Hindlimb muscle (tissue), 1 donor: ENCODE measurements around the gene RAMP3. TPM values are rescaled to one million over a fixed set of nuclear protein-coding genes. Genes with fewer than 3 reads are reported as not detected.
"Not testable (repeated sequence)": the region's sequence is repeated elsewhere in the genome, so short reads cannot be mapped to it uniquely, and the experiment has no call there.

Experiments used
- DNase-seq: peaks from one replicate; pipeline ENCODE4 v3.0.0-alpha.2; 2013
- polyA plus RNA-seq: library from polyadenylated mRNA; unstranded; fragments of 120-200 nt; gene quantifications from one replicate; pipeline ENCODE4 v1.2.1, GENCODE V29; 2013; ENCODE audit not compliant: insufficient read length

RAMP3 gene
- polyA plus RNA-seq, 1 donor = 5.6 TPM

- DNase-seq = no peak
These were observed 24.8 kb upstream of the RAMP3 start for GRCh38 chr7:45132708-45133320.

DNA sequence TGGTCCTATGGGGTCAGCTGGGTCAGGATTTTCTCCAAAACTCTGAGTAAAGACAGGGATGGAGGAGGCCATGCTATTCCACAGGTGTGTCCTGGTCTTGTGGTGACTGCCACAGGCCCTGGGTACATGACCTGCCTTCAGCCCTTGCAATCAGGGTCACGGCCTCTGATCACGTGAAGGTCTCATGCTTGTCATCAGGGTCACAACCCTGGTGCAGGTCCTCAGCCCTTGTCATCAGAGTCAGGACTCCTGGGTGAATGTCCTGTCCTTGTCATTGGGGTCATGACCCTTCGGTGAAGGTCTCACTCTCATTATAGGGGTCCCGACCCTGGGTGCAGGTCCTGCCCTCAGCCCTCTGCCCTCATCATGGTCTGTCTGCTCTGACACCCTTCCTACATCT lies 24.2 kb upstream of the RAMP3 start:
- no peak for DNase-seq

DNA sequence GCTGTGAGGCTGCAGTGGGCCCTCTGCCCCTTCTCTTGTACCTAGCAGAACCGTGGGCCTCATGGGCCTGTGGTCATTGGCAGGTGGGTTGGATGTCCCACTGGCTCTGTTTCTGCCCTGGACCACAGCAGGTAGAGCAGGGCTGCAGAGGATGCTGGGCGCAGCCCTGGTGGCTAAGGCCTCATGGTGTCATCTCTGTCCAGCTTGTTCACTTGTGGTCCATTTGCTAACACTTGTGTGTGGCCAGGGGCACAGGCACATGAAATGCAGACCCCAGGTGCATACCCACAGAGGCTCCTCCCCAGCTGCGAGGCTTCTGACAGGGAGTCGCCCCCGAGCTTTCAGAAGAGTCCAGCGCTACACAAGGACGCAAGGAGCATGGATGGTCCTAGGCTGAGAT lies 23.7 kb upstream of the RAMP3 start:
- no peak for DNase-seq

GRCh38 chr7:45136106-45137060 lies 21.2 kb upstream of the RAMP3 start:
- DNase-seq = peak; percentile 64

DNA sequence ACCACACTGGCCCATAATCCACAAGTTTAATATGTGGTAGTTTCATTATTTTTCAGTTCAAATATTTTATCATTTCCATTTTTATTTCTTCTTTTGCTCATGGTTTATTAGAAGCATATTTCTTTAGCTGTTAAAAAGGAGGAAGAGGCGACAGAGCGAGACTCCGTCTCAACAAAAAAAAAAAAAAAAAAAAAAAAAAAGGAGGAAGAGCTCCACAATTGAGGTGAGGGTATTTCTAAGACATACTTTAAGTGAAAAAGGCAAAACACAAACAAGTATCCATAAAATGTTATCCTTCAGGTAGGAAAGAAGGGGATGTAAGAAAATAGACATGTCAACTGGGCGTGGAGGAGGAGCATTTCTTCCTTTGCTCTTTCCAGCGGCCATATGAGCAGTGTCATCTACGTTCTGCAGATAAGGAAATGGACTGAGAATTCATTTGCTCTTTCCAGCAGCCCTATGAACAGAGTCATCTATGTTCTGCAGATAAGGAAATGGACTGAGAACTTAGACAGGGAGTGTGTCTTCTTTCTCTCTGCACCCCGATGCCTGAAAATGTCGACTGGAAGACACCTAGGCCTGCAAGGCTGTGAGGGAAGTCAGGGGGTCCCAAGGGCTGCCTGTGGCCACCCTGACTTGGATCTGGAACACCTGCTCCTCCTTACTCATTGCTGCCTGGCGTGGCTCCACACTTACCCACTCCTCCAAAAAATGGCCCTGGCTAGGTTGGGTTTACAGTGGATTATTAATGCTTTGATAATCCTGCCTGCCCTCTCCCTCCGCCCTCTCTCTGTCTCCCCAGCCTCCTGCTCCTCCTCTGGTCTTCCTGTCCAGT lies 18.9 kb upstream of the RAMP3 start:
- DNase-seq = no peak

DNA sequence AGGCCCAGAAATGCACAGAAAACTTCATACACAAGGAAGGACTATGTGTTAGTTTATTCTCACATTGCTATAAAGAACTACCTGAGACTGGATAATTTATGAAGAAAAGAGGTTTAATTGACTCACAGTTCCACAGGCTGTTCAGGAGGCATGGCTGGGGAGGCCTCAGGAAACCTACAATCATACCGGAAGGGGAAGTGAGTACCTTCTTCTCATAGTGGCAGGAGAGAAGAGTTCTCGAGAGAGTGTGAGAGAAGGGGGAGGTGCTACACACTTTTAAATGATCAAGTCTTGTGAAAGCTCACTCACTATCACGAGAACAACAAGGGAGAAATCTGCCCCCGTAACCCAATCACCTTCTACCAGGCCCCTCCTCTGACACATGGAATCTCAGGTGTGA lies 16.8 kb upstream of the RAMP3 start:
- DNase-seq = no peak

GRCh38 chr7:45143616-45144015 lies 14.0 kb upstream of the RAMP3 start:
- no peak for DNase-seq

- no peak for DNase-seq
These were observed 11.7 kb upstream of the RAMP3 start for GRCh38 chr7:45145881-45146280.

DNA sequence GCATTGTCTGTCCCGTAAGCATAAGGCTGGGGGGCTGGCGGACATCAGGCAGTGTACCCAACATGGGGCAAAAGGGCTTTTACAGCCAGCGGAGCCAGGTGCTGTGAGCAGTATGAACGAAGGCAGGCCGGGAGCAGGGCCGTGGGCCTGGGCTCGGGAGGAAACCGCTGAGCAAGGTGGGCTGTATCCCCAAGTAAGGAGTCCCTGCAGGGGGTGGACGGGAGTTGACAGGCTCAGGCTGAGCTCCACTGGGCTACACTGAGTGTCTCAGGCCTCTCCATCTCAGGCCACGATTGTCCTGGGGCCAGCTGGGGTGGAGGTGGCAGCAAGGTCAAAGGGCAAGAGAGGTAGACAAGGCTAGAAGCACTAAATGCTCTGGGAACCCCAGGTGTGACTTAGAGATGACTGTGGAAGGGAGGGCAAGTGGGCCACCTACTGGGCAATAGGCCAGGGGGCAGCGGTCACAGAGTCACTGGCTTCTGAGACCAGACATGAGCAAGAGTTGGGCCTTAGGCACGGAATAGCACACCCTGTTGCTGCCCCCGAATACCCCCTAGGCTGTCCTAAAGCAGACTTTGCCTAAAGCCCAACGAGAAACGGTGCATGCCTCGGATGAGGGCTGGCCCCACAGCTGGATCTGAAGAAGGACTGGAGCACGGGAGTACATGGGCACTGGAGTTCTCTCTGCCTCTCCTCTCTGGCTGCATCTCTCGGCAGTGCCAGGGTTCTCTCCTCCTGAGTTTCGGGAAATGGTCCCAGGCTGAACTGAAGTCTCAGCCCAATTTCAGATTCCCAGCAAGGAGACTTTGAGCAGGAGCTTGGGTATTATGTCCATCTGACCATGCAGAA lies 10.8 kb upstream of the RAMP3 start:
- DNase-seq = no peak

GRCh38 chr7:45147858-45148652 lies 9.5 kb upstream of the RAMP3 start:
- DNase-seq = no peak

DNA sequence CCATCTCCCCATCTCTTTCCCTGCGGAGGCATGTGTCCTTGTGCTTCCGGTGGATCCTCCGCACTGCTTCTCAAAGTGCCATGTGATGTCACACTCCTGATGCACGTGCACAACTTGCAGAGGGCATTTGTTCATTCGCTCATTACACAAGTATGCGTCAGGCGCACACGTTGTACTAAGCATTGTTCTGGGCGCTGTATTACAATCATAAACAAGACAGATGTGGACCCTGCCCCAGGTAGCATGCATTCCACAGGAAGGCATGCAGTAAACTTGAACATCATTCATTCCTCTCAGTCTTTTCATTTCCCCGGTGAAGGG lies 9.0 kb upstream of the RAMP3 start:
- no peak for DNase-seq

DNA sequence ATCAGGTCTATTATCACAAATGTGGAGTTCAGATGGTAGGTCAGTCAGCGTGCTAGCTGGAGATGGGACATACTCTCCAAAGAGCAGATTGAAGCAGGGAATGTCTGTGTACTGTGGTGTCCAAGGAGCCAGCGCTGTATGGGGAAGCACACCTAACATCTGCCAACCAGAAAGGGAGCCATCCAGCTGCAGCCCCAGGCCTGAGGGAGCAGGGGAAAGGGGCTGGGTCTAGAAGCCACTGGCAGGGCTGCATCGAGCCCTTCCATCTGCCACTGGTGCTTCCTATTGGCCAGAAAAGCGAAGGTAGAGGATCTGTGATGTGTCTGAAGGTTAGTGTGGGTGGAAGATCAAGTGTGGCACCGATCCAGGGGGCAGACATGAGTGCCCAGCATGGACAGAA lies 8.0 kb upstream of the RAMP3 start:
- no peak for DNase-seq

GRCh38 chr7:45150199-45150598 lies 7.4 kb upstream of the RAMP3 start:
- no peak for DNase-seq

GRCh38 chr7:45151131-45151684 lies 6.4 kb upstream of the RAMP3 start:
- DNase-seq = no peak

GRCh38 chr7:45151967-45152366 lies 5.6 kb upstream of the RAMP3 start:
- no peak for DNase-seq

GRCh38 chr7:45153233-45153632 lies 4.4 kb upstream of the RAMP3 start:
- no peak for DNase-seq

- not testable (repeated sequence) for DNase-seq
These were observed 3.7 kb upstream of the RAMP3 start for GRCh38 chr7:45153861-45154260.

DNA sequence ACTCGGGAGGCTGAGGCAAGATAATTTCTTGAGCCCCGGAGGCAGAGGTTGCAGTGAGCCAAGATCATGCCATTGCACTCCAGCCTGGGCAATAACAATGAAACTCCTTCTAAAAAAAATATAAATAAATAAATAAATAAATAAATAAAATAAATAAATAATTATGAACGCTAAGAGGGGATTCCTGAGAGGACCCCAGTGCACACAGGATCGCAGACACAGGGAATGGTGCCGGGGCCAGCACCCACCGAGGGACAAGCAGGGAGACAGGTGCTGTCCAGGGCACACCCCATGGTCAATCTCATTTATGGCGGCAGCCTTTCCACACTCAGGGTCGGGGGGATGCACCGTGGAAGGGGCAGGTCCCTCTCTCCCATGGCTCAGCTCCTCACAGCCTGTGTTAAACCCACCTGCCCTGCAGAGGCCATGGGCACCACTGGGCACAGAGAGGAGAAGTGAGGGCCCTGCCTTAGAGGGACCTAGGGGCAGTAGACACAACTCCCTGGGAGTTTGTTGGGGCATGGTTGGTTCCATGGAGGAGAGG lies 2.2 kb upstream of the RAMP3 start:
- no peak for DNase-seq

GRCh38 chr7:45155941-45156340 lies 1.6 kb upstream of the RAMP3 start:
- DNase-seq = no peak

DNA sequence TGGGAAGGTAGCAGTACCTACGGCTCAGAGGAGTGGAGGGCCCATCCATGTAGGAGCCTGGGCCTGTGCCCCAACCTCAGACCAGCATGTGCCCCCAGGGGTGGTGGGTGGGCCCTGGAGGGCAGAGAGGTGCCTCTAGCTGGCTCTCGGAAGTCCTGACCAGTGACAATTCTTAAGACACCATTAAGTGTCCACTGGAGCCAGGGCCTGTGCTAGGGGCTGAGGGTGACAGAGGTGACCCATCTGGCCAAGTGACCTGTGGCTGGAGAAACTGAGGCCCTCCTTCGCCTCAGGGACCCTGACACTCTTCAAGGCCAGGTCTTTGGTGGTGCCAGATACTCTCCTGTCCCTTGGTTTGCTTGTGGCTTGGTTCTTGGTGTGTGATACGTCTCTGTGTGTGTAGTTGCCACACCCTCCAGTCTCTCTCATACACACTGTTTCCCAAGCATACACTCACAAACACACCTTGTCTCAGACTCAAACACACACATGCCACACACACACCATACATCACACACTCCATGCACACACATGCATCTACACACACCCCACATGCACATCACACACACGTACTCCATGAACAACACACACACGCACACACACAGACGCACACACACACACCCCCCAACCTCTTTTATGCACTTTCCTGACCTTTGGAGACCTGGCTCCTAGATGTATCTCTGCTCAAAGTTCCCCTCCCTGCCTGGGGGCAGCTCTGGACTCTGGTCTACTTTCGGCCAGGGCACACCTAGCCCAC lies 897 bp upstream of the RAMP3 start:
- DNase-seq = no peak
